H1 (cell line): ENCODE results near the gene HOXD11. TPM values are rescaled to one million over a fixed set of nuclear protein-coding genes. Genes with fewer than 3 reads are reported as not detected.

Source experiments
- CBX8 ChIP-seq: fragments of 300-800, 300-1000 bp; sonication (generic); IDR thresholded peaks from 2 replicates; pipeline ENCODE4 v1.7.1; 2016; ENCODE audit warnings: low read depth, low read length, borderline replicate concordance
- CHD7 ChIP-seq: fragments of 300-600 bp; sonication (generic); IDR thresholded peaks from 2 replicates; pipeline ENCODE4 v1.7.1; 2012; ENCODE audit warnings: low read length, moderate library complexity, mild to moderate bottlenecking, inconsistent platforms; ENCODE audit not compliant: insufficient replicate concordance
- GTF2F1 ChIP-seq: IDR thresholded peaks from 2 replicates; pipeline ENCODE4 v1.6.1; 2012; ENCODE audit warnings: low read depth, low read length, improper control_type of control experiment, borderline replicate concordance
- TBP ChIP-seq: IDR thresholded peaks from 2 replicates; pipeline ENCODE4 v1.6.1; 2011; ENCODE audit warnings: low read depth, low read length, improper control_type of control experiment
- polyA plus RNA-seq, 7 experiments: library from polyadenylated mRNA; depleted of rRNA in 3 of 7; stranded (reverse) in 5 of 7; unstranded in 2 of 7; fragments of >200 nt in 5 of 7; fragments of 200-250 nt in 2 of 7; gene quantifications; 1 replicate in 5 of 7; 2 replicates in 1 of 7; 4 replicates in 1 of 7; pipeline versions ENCODE4 v1.2.1 to v1.2.3, GENCODE V29; 2011 to 2013; ENCODE audit warnings: missing spikeins in 2 of 7, mixed read lengths in 2 of 7
- total RNA-seq: library from RNA; stranded (reverse); fragmentation: NEBNext Ultra II Directional; extraction: Animal tissue kit (Norgen Biotek cat#: 25700); gene quantifications from 2 replicates; pipeline ENCODE4 v1.2.1, GENCODE V29; 2021

The HOXD11 gene
- total and polyA plus RNA-seq, 2 of the 8 experiments (the other 6 are each of a cell fraction or from before 2014, with no cell fraction given): not detected

GRCh38 chr2:176111846-176112374 lies 4.8 kb downstream of the HOXD11 start (continued):
- TF ChIP-seq CHD7 (no peak), TBP (no peak), CBX8 (peak; percentile 63; the same call in 1 of the 2 replicates), GTF2F1 (no peak)
